GM18861 (cell line): Measurements from ENCODE around the gene TENT4A.

Source experiments
- ATAC-seq: cut with Tn5 transposase; IDR thresholded peaks from one replicate; pipeline ENCODE4 v1.9.1; 2021; ENCODE audit not compliant: unreplicated experiment

The TENT4A gene

DNA sequence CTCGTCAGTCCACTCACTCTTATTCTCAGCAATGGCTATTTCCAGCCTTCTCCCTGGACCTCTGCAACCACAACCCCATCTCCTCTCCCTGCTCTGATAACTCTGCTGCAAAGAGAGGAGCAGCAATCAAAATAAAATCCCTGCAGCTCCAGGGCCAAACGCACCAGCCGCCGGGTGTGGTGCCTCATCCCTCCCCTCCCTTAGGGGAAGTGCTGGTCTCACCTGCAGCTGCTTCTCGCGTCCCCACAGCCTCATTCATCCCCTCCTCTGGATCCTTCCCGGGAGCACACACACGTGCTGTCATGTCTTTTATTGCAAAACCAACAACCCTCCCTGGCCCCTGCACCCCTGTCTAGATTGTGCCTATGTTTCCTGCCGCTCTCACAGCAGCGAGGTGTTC is 77.8 kb downstream of the TENT4A start:
- no peak for ATAC-seq

DNA sequence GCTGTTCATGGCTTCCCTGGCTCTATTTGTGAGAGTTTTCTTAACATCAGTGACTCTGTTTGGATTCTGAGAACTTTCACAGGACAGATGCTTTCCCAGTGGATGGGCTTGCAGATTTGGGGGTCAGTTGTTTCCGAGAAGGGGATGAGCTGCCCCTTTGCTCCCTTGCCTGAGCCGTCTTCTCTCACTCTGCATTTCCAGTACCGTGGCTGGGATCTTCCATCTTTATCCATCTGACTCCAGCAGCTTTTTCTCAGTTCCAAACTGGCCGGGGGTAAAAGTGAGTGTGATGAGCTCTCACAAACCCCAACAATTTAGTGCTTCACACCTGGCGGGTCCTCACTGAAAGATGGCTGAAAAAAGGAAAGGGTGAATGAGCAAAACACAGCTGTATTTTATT is 79.1 kb downstream of the TENT4A start:
- no peak for ATAC-seq

DNA sequence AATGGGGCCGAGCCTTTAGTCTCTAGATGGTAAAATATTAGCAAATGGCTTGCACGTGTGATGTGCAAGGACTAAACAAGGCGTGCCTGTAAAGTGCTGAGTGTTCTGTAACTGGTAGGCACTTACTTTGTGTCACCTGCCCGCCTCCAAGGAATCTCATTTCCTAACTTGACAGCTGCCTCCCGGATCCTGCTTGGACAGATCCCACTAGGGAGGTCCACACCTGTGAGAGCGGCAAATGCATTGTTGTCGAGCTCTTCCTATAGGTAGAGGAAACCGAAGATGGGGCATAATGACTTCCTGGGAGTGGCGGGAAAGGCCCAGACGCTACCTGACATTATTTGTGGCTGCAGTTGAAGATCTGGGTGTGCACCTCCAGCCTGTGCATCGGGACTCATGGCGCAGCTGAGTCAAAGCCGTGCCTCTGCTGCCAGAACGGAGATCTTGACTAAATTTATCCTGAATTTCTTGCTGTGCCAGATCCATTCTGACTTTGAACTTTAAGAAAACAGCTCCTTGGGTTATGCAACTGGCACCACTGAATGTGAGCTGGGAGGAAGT is 79.8 kb downstream of the TENT4A start:
- ATAC-seq: no peak

DNA sequence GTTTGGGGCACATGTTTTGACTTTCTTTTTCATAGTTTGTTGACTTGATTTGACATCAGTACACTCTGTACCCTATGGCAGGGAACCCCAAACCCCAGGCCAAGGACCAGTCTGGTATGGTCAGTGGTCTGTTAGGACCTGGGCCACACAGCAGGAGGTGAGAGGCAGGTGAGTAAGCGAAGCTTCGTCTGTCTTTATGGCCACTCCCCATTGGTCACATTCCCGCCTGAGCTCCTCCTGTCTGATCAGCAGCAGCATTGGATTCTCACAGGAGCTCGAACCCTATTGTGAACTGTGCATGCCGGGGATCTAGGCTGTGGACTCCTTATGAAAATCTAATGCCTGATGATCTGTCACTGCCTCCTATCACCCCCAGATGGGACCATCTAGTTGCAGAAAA is 88.0 kb downstream of the TENT4A start:
- ATAC-seq: no peak

DNA sequence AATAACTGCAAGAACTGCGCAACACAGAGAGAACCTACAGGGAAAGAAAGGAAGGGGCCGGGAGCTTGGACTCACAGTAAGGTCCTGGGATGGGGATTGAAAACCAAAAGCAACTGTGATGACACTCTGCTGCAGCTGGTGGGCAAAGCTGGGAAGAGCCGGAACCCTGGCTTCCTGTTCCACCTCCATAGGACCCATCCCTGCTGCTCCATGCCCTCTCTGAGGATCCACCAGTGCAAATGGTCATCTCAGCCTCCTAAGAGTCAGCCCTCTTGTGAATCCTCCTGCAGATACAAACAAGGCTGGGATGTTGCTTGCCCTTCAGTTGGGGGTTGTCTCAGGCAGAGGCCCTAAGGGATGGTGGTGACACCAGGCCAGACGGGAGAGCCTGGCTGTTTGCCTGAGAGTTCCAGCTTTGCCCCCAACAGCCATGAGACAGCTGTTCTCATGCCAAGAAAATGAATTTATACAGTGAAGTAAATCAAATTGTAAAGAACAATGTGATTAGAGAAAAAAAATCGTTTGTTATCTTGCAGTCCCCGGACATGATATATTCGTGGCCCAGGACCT is 90.8 kb downstream of the TENT4A start:
- ATAC-seq: no peak

DNA sequence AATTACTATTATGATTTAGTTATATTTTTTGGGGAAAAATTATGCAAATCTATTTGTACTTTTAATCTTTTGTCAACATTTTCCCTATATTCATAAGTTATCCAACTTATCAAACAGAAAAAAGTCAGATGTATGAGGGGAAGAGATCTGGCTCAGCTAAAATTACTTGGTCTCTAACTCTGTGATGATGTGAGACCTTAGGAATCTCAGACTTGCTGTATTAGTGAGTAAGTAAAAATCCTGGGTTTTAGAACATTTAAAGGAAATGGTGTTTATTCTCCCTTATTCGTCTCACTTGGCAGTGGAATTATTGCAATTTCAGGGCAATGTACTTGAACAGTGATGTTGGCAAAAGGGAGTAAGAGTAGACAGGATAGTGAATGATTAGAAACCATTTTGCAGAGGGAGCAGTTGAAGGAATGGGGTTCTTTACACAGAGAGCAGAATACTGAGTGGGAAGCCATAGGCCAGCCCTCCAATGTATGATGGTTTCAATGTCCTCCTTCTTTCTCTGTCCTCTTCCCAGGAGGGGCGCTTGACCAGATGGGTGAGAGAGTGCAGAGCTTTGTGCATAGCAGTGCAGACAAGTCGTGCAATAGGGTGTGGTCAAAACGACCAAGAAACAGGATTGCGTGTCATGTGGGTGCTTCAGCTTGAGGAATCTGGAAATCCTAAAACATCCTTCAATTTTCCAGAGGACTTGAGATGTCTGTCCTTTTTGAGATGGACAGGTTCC is 91.7 kb downstream of the TENT4A start:
- ATAC-seq: no peak

GRCh38 chr5:6805841-6806240 is 92.6 kb downstream of the TENT4A start:
- ATAC-seq: no peak
